WTC11 (cell line): ENCODE data around the gene C5orf58.

Experiments
- CREB1 ChIP-seq: sonication (generic); formaldehyde crosslinking; IDR thresholded peaks from 2 replicates; pipeline ENCODE4 v1.8.0; 2023; ENCODE audit warnings: mild to moderate bottlenecking, missing genetic modification reagents
- CTCF ChIP-seq: fragments of 200-600 bp; IDR thresholded peaks from 2 replicates; pipeline ENCODE4 v1.8.0; 2022; ENCODE audit warnings: antibody characterized with exemption
- E2F5 ChIP-seq: sonication (generic); formaldehyde crosslinking; IDR thresholded peaks from 2 replicates; pipeline ENCODE4 v1.8.1; 2022; ENCODE audit warnings: mild to moderate bottlenecking, moderate library complexity, missing genetic modification reagents
- ELF4 ChIP-seq: sonication (generic); formaldehyde crosslinking; IDR thresholded peaks from 2 replicates; pipeline ENCODE4 v1.8.1; 2022; ENCODE audit warnings: low read depth, mild to moderate bottlenecking, moderate library complexity, missing genetic modification reagents
- ETV6 ChIP-seq: sonication (generic); formaldehyde crosslinking; IDR thresholded peaks from 2 replicates; pipeline ENCODE4 v1.8.1; 2022; ENCODE audit warnings: mild to moderate bottlenecking, missing genetic modification reagents
- NR1H2 ChIP-seq: sonication (generic); formaldehyde crosslinking; IDR thresholded peaks from 2 replicates; pipeline ENCODE4 v1.9.0; 2021; ENCODE audit warnings: mild to moderate bottlenecking, moderate library complexity, missing genetic modification reagents
- PRDM15 ChIP-seq: sonication (generic); formaldehyde crosslinking; IDR thresholded peaks from 2 replicates; pipeline ENCODE4 v1.8.0; 2022; ENCODE audit warnings: missing genetic modification reagents

GRCh38 chr5:170287532-170287931 lies 54.7 kb downstream of the C5orf58 start:
- no peak for TF ChIP-seq CTCF
- no peak for TF ChIP-seq ETV6
- no peak for TF ChIP-seq PRDM15 (CRISPR knock-in tag)
- no peak for TF ChIP-seq E2F5 (CRISPR knock-in tag)
- no peak for TF ChIP-seq NR1H2 (CRISPR knock-in tag)
- no peak for TF ChIP-seq CREB1 (CRISPR knock-in tag)
- TF ChIP-seq ELF4, result no peak
